A549 treated with DMSO at 1 μM for 4 hours (cell line): ENCODE results near the gene SLITRK2. TPM values are rescaled to one million over a fixed set of nuclear protein-coding genes. Genes with fewer than 3 reads are reported as not detected.

ENCODE experiments used
- total RNA-seq: library from RNA; stranded (reverse); fragments of 200-300 nt; extraction: Qiagen RNA extraction; gene quantifications from 5 replicates; pipeline ENCODE4 v1.2.3, GENCODE V29; 2022; ENCODE audit warnings: low read depth

Gene SLITRK2
- 0.01 TPM in 1 of 5 replicates, not detected in the others for total RNA-seq

DNA sequence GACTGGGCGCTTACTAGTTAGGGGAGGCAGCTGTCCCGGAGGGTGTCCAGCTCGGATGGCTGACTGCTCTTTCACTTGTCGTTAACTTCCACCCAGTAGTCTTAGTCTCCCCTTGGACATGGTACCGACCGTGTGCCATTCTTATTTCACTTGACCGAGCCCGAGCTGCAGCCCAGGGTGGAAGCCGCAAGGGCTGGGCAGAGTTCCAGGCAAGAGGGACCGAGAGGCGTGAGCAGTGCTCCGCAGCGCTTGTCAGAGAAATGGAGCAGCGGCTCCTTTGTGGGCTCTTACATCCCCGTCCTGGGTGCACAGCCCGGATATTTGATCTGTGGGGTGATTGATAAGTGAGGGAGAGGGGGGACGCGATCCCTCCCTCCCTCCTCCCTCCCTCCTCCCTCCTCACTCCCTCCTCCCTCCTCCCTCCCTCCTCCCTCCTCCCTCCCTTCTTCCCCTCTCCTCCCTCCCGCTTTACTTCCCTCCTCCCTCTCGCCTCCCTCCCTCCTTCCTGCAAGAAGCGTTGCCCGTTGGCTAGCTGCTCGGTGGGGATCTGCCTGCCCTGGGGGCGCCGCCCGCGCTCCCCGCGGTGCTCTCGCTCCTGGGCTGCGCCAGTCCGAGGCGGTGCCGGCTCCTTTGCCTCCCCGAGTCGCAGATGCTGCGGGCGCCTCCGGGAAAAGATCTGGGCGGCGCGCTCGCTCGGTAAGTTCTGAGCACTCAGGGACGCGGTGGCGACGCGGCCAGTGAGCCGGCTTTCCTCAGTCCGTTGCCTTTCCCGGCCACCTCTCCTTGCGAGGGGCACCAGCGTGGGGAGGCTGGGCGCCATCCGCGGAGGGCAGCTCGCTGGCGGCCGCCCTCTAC lies at the start of gene SLITRK2:
Gene SLITRK2 (plus strand): TSS at position 499 of the 855 bp plus-strand sequence. CDS start 4,597 bp downstream, outside the sequence.

